Lung (tissue), 12 donors: ENCODE measurements around the gene CFI. TPM values are rescaled to one million over a fixed set of nuclear protein-coding genes. Genes with fewer than 3 reads are reported as not detected.
"Not testable (repeated sequence)": the region's sequence is repeated elsewhere in the genome, so short reads cannot be mapped to it uniquely, and the experiment has no call there.

Experiments
- ATAC-seq: fragments of 200-7000 bp; cut with Tn5 transposase; one replicate; pipeline ENCODE4 v1.9.1; 2020; ENCODE audit warnings: moderate number of reproducible peaks; ENCODE audit not compliant: insufficient read depth, low FRiP score
- DNase-seq, 3 donors: peaks; one replicate each; pipeline ENCODE4 v3.0.0-alpha.2; 2013 to 2017
- H3K27ac ChIP-seq, 2 donors: one replicate each; pipeline ENCODE4 v1.5.1; 2013; ENCODE audit warnings: mild to moderate bottlenecking in 2 of 2, moderate library complexity in 2 of 2, control low read depth in 1 of 2, inconsistent platforms in 1 of 2, low read depth in 1 of 2, low read length in 1 of 2
- H3K27me3 ChIP-seq, 3 donors: one replicate each; pipeline ENCODE4 v1.5.1; 2013; ENCODE audit warnings: low read length in 2 of 3; ENCODE audit not compliant: control insufficient read depth in 3 of 3, insufficient read depth in 3 of 3
- H3K36me3 ChIP-seq, 4 donors: one replicate each; pipeline ENCODE4 v1.5.1; 2013; ENCODE audit warnings: low read length in 4 of 4, mild to moderate bottlenecking in 1 of 4, moderate library complexity in 1 of 4; ENCODE audit not compliant: control insufficient read depth in 4 of 4, insufficient read depth in 4 of 4
- H3K4me1 ChIP-seq, 5 donors: one replicate each; pipeline ENCODE4 v1.5.1; 2013; ENCODE audit warnings: low read length in 5 of 5, mild to moderate bottlenecking in 2 of 5, moderate library complexity in 1 of 5; ENCODE audit not compliant: control insufficient read depth in 5 of 5, insufficient read depth in 5 of 5
- H3K4me3 ChIP-seq: one replicate; pipeline ENCODE4 v1.5.1; 2013; ENCODE audit warnings: mild to moderate bottlenecking, control low read depth, moderate library complexity
- H3K9ac ChIP-seq, 2 donors: one replicate each; pipeline ENCODE4 v1.5.1; 2013; ENCODE audit warnings: low read length in 2 of 2, control low read depth in 1 of 2; ENCODE audit not compliant: insufficient read depth in 1 of 2
- H3K9me3 ChIP-seq, 4 donors: one replicate each; pipeline ENCODE4 v1.5.1; 2013; ENCODE audit warnings: low read length in 3 of 4, mild to moderate bottlenecking in 1 of 4, moderate library complexity in 1 of 4; ENCODE audit not compliant: control insufficient read depth in 4 of 4, insufficient read depth in 3 of 4
- CTCF ChIP-seq: IDR thresholded peaks from 2 replicates; pipeline ENCODE4 v1.5.1; 2012; ENCODE audit warnings: mild to moderate bottlenecking; ENCODE audit errors: control extremely low read depth, extremely low read depth
- WGBS, 2 donors: extraction: QIAGEN DNeasy Blood & Tissue Kit; methylation state at CpG; one replicate each; pipeline ENCODE4 v1.1.7; 2013; 5-methylcytosine and 5-hydroxymethylcytosine counted together
- polyA plus RNA-seq, 2 donors: library from polyadenylated mRNA; stranded (reverse); fragments of 200-250 nt; gene quantifications; one replicate each; pipeline ENCODE4 v1.2.1, GENCODE V29; 2013
- total RNA-seq, 2 donors: library from RNA; depleted of rRNA in 1 of 2; stranded (reverse); fragments of >200 nt in 1 of 2; gene quantifications; one replicate each; pipeline ENCODE4 v1.2.1, GENCODE V29; 2014 to 2021
- donor health status: control.
- donor health status: control.
- donor health status: Bipolar disorder and iron deficiency.
- donor health status: healthy.
- donor health status: DM: yes; HTN: yes; CAD: no.

CFI gene
- total and polyA plus RNA-seq, 4 donors = 38.2 to 150 (median 60.8) TPM

GRCh38 chr4:109798866-109799265 is 2.9 kb downstream of the CFI start:
- H3K36me3 ChIP-seq = no peaks in the 10 kb centered on the region
- peaks cover 0 to 1% (median 0%) of the 10 kb centered on the region in 5 donors for H3K4me1 ChIP-seq
- H3K4me3 ChIP-seq = no peak overlapping the region
- no peak overlapping the region for H3K27ac ChIP-seq
- no peak for ATAC-seq
- H3K9me3 ChIP-seq = peaks cover 0 to 5% (median 4%) of the 10 kb centered on the region in 4 donors
- H3K27me3 ChIP-seq = no peaks in the 10 kb centered on the region
- no peak for TF ChIP-seq CTCF
- no peak for DNase-seq
- H3K9ac ChIP-seq = no peak overlapping the region

GRCh38 chr4:109795059-109795458 is 6.7 kb downstream of the CFI start:
- no peak overlapping the region for H3K4me3 ChIP-seq
- no peak for ATAC-seq

GRCh38 chr4:109787807-109788206 is 14.0 kb downstream of the CFI start:
- Histone ChIP-seq H3K27me3 (no peaks in the 10 kb centered on the region), H3K4me1 (peaks cover 0 to 6% (median 0%) of the 10 kb centered on the region in 5 donors), H3K27ac (no peak overlapping the region), H3K36me3 (no peaks in the 10 kb centered on the region), H3K9ac (no peak overlapping the region), H3K9me3 (no peaks in the 10 kb centered on the region), H3K4me3 (no peak overlapping the region)
- no peak for TF ChIP-seq CTCF
- ATAC-seq (no peak), DNase-seq (peak in 2 of 3 donors; percentile 36 to 62)
- WGBS, 2 donors = 71 to 84% methylated on average over 1 of the region's 1 CpG

More at GRCh38 chr4:109795059-109795458, 6.7 kb downstream of the CFI start:
- 93 to 95% methylated on average over 6 of the region's 6 CpGs for WGBS, 2 donors
- H3K9ac ChIP-seq = no peak overlapping the region
- peaks cover 0 to 7% (median 5%) of the 10 kb centered on the region in 4 donors for H3K9me3 ChIP-seq
- H3K4me1 ChIP-seq = peaks cover 0 to 1% (median 0%) of the 10 kb centered on the region in 5 donors
- DNase-seq = no peak
- no peaks in the 10 kb centered on the region for H3K36me3 ChIP-seq
- no peak overlapping the region for H3K27ac ChIP-seq
- no peak for TF ChIP-seq CTCF
- no peaks in the 10 kb centered on the region for H3K27me3 ChIP-seq

- WGBS, 2 donors = 79 to 94% methylated on average over 1 of the region's 1 CpG
- DNase-seq = no peak
Observed at GRCh38 chr4:109786846-109787245, 15.0 kb downstream of the CFI start.

GRCh38 chr4:109782092-109782491 is 19.7 kb downstream of the CFI start:
- DNase-seq, H3K27ac ChIP-seq, H3K27me3 ChIP-seq, H3K4me1 ChIP-seq, ATAC-seq, H3K9ac ChIP-seq, H3K36me3 ChIP-seq, H3K9me3 ChIP-seq, H3K4me3 ChIP-seq: not testable (repeated sequence)
- WGBS, 2 donors = 82 to 87% methylated on average over 2 of the region's 2 CpGs

More at GRCh38 chr4:109786846-109787245, 15.0 kb downstream of the CFI start:
- Histone ChIP-seq H3K4me3 (no peak overlapping the region), H3K4me1 (peaks cover 0 to 6% (median 0%) of the 10 kb centered on the region in 5 donors), H3K36me3 (no peaks in the 10 kb centered on the region), H3K27ac (no peak overlapping the region), H3K9me3 (no peaks in the 10 kb centered on the region), H3K27me3 (no peaks in the 10 kb centered on the region), H3K9ac (no peak overlapping the region)
- ATAC-seq = no peak
- TF ChIP-seq CTCF = no peak
